Measurements from ENCODE around the gene PTH1R.

Gene PTH1R

DNA sequence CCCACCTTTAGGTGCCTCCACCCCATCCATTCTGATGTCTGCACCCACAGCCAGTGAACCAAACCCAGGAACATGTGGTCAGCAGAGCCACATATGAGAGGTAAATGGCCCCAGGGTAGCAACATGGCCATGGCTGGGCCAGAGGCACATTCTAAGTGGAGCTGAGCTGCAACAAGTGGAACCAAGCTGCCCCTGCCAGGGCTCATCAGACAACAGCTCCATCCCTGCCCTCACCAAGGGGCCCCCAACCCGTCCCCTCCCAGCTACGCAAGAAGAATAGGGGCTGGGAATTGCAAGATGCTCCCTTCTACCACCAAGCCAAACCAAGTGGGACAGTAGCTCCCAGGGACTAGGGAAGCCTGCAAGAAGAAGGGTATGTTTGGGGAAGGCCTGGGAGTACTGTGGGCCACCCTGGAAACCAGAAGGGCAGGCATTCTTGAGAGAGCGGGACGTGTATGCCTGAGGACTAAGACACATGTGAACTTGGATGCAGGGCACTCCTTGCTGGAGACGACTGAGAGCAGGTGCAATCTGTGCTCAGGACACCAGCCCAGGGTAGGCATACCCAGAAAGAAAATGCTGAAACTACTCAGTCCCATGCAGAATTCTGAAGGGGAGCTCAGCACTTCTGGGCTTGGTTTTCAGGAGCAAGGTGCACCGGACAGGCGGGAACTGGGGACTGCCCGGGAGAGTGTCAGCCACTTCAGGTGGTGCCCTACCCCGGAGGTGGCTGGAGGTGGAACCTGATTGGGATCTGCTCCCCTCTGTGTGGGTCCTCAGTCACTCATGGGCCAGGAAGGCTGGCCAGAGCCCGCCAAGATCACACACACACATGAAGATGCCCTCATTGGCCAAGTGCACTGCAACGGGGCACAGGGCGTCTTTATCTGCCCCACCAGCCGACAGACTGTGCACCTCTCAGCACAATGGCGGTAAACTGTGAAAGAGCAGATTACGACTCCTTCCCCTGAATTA, 23.8 kb upstream of the PTH1R start:
- TF ChIP-seq, protein P1, sequence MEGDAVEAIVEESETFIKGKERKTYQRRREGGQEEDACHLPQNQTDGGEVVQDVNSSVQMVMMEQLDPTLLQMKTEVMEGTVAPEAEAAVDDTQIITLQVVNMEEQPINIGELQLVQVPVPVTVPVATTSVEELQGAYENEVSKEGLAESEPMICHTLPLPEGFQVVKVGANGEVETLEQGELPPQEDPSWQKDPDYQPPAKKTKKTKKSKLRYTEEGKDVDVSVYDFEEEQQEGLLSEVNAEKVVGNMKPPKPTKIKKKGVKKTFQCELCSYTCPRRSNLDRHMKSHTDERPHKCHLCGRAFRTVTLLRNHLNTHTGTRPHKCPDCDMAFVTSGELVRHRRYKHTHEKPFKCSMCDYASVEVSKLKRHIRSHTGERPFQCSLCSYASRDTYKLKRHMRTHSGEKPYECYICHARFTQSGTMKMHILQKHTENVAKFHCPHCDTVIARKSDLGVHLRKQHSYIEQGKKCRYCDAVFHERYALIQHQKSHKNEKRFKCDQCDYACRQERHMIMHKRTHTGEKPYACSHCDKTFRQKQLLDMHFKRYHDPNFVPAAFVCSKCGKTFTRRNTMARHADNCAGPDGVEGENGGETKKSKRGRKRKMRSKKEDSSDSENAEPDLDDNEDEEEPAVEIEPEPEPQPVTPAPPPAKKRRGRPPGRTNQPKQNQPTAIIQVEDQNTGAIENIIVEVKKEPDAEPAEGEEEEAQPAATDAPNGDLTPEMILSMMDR (IDR thresholded peaks at IDR 0.05; ENCODE audit: low read depth, low read length, missing control alignments): no peak
- in situ Hi-C loops (cut with HindIII; ENCODE audit: low sequenced_read_pairs): no loop called here
- H3K4me3 ChIP-seq (ENCODE audit: low read depth, low read length): no peak overlapping the region
- DNase-seq (ENCODE audit: low read depth): no peak

DNA sequence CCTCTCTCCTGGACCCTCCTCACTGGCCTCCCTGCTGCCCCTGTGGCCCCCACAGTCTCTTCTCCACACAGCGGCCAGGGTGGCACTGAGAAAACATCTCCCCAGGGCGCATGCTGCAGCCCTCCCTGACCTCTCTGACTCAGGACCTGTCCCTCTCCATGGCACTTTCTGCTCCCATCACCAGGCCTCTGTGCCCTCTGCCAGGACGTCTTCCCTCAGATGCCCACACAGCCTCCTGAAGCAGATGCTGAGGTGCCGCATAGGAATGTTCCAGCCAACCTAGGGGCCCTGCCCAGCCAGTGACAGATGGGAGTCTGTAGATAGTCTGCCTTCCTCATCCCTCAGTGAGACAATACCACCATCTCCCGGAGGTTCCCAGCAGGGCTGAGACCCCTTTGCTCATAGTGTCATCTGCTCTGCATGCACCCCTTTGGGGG, 22.9 kb upstream of the PTH1R start:
- H3K4me3 ChIP-seq (ENCODE audit: low read depth, low read length): no peak overlapping the region
- in situ Hi-C loops (cut with HindIII; ENCODE audit: low sequenced_read_pairs): no loop called here
- no peak for DNase-seq (ENCODE audit: low read depth)
- TF ChIP-seq, protein P1 (IDR thresholded peaks at IDR 0.05; ENCODE audit: low read depth, low read length, missing control alignments): no peak

DNA sequence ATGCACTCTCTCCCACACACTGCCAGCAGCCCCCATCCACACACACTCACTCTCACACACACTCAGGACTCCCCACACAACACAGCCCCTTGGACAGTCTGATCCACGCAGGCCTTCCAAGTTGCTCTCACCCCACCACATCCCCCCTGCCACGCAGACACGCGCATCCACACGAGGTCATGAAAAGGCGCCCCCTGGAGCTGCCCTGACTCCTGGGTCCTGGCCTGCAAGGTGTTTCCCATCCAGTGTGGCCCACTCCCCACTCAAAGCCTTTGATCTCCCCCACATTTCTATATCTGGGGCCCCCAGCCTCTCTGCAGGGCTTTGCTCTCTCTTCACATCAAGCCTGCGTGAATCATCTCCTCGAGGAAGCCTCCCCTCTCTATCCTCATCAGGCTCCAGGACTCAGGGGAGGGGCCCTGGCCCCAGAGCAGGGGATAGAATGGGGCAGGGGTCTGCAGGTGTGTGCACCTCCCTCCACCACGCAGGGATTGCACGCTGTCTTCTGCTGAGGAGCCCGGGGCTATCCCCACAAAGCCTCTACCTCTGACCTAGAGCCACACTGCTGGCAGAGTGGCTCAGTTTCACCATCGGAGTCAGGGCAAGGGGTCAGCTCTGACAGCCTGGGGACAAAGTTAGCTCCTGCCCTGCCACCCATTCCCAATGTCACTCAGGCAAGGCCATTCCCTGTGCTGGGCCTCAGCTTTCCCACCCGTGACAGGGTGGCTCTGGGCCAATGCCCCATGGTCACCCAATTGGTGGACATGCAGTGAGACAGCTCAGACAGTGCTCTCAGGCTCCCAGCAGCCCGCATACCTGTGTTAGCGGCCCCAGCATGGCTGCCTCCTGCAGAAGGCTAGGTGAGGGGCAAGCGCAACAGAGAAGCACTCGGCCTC, 20.7 kb upstream of the PTH1R start:
- no peak overlapping the region for H3K4me3 ChIP-seq (ENCODE audit: low read depth, low read length)
- in situ Hi-C loops (cut with HindIII; ENCODE audit: low sequenced_read_pairs): no loop called here
- TF ChIP-seq, protein P1 (IDR thresholded peaks at IDR 0.05; ENCODE audit: low read depth, low read length, missing control alignments): no peak
- DNase-seq (ENCODE audit: low read depth): no peak

DNA sequence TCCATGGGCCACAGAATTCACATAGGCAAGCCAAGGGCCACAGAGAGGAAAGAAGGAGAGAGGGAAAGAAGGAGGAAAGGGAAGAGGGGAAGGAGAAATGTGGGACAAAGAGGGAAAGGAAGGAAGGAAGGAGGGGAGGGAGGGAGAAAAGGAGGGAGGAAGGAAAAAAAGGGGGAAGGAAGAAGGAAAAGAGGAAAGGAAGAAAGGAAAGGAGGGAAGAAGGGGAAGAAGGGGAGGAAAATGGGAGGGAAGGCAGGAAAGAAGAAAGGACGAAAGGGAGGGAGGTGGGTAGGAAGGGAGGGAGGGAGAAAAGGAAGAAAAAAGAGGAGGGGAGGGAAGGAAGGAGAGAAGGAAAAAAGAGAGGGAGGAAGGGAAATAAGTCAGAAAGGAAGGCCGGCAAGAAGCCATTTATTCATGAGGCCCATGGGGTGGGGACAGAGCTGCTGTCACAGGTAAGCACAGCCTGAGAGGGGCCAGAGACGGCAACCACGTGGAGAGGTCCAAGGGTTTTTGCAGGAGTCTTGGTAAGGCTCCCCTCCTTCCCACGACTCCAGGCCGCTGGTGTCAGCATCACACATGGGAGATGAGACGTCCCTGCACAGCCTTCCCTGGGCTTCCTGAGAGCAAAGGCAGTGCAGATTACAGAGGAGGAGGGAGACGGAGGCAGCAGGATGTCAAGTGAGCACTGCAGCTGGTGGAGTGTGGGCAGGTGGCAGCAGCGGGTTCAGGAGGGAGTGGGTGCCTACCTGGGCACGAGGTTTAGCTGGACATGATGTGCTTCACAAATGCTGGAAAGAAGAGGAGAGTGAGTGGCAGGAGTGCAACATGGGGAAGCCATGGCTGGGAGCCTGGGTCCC, 19.8 kb upstream of the PTH1R start:
- TF ChIP-seq, protein P1 (IDR thresholded peaks at IDR 0.05; ENCODE audit: low read depth, low read length, missing control alignments): no peak
- no peak overlapping the region for H3K4me3 ChIP-seq (ENCODE audit: low read depth, low read length)
- DNase-seq (ENCODE audit: low read depth): no peak
- in situ Hi-C loops (cut with HindIII; ENCODE audit: low sequenced_read_pairs): no loop called here

DNA sequence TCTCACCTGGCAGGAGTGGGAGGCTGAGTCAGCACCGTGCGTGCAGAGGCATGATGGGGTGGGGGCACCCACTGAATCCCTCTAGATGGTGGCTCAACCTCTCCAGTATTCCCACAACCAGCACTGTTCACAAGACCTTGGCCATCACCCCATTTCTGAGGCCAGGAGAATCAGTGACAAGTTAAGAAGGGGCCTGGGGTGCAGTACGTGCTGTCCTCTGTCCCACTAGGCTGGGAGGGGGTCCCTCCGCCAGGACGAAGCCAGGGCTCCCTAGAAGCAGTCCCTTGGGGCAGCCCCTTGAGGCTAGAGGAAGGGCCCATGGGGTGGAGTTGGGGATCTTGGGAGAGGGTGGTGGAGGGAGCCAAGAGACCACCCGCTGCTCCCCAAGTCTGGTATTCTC, 19.1 kb upstream of the PTH1R start:
- H3K4me3 ChIP-seq (ENCODE audit: low read depth, low read length): no peak overlapping the region
- DNase-seq (ENCODE audit: low read depth): no peak
- TF ChIP-seq, protein P1 (IDR thresholded peaks at IDR 0.05; ENCODE audit: low read depth, low read length, missing control alignments): no peak
- in situ Hi-C loops (cut with HindIII; ENCODE audit: low sequenced_read_pairs): no loop called here
